ENCODE measurements around the gene RUNX3. TPM values are rescaled to one million over a fixed set of nuclear protein-coding genes. Genes with fewer than 3 reads are reported as not detected.

Gene RUNX3
- total RNA-seq, 6 experiments from 2014 or later, result 0.46 to 3.1 (median 0.84) TPM

GRCh38 chr1:24913274-24913604, 16.8 kb downstream of the RUNX3 start:
- 80% methylated on average over 1 of the region's 2 CpGs for WGBS (ENCODE audit: insufficient coverage, low coverage, low lambda C conversion rate, missing lambda C conversion rate)
- H3K36me3 ChIP-seq, result no peaks in the 10 kb centered on the region
- TF ChIP-seq CTCF (IDR thresholded peaks at IDR 0.05) (no peak), POLR2A (IDR thresholded peaks at IDR 0.05) (no peak)
- intact Hi-C loops (cut with DNase I), result no loop called here
- ATAC-seq (no peak), DNase-seq (no peak)
- H3K9me3 ChIP-seq, result no peaks in the 10 kb centered on the region
- H3K4me1 ChIP-seq, result no peaks in the 10 kb centered on the region
- H3K27me3 ChIP-seq, result no peaks in the 10 kb centered on the region
- no peak overlapping the region for H3K4me3 ChIP-seq
- no peak overlapping the region for H3K27ac ChIP-seq

GRCh38 chr1:24912376-24913273, 17.5 kb downstream of the RUNX3 start:
- intact Hi-C loops (cut with DNase I), result no loop called here
- WGBS (ENCODE audit: insufficient coverage, low coverage, low lambda C conversion rate, missing lambda C conversion rate), result 72% methylated on average over 6 of the region's 13 CpGs
- peak in 1 of 3 donors; percentile 35 for DNase-seq

GRCh38 chr1:24911651-24912155, 18.4 kb downstream of the RUNX3 start:
- peak in 1 of 3 donors; percentile 19 for DNase-seq
- TF ChIP-seq POLR2A (IDR thresholded peaks at IDR 0.05) (no peak), CTCF (IDR thresholded peaks at IDR 0.05) (no peak)
- 81% methylated on average over 8 of the region's 20 CpGs for WGBS (ENCODE audit: insufficient coverage, low coverage, low lambda C conversion rate, missing lambda C conversion rate)

More at GRCh38 chr1:24912376-24913273, 17.5 kb downstream of the RUNX3 start:
- no peak for TF ChIP-seq CTCF (IDR thresholded peaks at IDR 0.05)
- no peak for TF ChIP-seq POLR2A (IDR thresholded peaks at IDR 0.05)
- H3K4me3 ChIP-seq, result no peak overlapping the region
- ATAC-seq, result no peak
- H3K27ac ChIP-seq, result no peak overlapping the region
- no peaks in the 10 kb centered on the region for H3K9me3 ChIP-seq
- H3K27me3 ChIP-seq, result no peaks in the 10 kb centered on the region
- H3K36me3 ChIP-seq, result no peaks in the 10 kb centered on the region
- no peaks in the 10 kb centered on the region for H3K4me1 ChIP-seq

GRCh38 chr1:24910751-24911650, 19.1 kb downstream of the RUNX3 start:
- WGBS (ENCODE audit: insufficient coverage, low coverage, low lambda C conversion rate, missing lambda C conversion rate), result 70% methylated on average over 7 of the region's 20 CpGs
- no peaks in the 10 kb centered on the region for H3K9me3 ChIP-seq
- TF ChIP-seq CTCF (IDR thresholded peaks at IDR 0.05) (no peak), POLR2A (IDR thresholded peaks at IDR 0.05) (peak; percentile 65)
- intact Hi-C loops (cut with DNase I), result no loop called here
- peak overlapping the region in 1 of 3 donors; percentile 13 for H3K27ac ChIP-seq
- H3K36me3 ChIP-seq, result no peaks in the 10 kb centered on the region
- no peaks in the 10 kb centered on the region for H3K27me3 ChIP-seq
- ATAC-seq, result peak; percentile 29 to 52 (median 36)
- no peak overlapping the region for H3K4me3 ChIP-seq
- no peaks in the 10 kb centered on the region for H3K4me1 ChIP-seq
- peak in 1 of 3 donors; percentile 67 for DNase-seq

More at GRCh38 chr1:24911651-24912155, 18.4 kb downstream of the RUNX3 start:
- Histone ChIP-seq H3K36me3 (no peaks in the 10 kb centered on the region), H3K27ac (no peak overlapping the region), H3K9me3 (no peaks in the 10 kb centered on the region), H3K27me3 (no peaks in the 10 kb centered on the region), H3K4me1 (no peaks in the 10 kb centered on the region), H3K4me3 (no peak overlapping the region)
- no peak for ATAC-seq
- intact Hi-C loops (cut with DNase I), result no loop called here
